GM19468 (cell line): ENCODE measurements around the gene EHHADH.
"Not testable (repeated sequence)": the region's sequence is repeated elsewhere in the genome, so short reads cannot be mapped to it uniquely, and the experiment has no call there.

Source experiments
- ATAC-seq: cut with Tn5 transposase; IDR thresholded peaks from one replicate; pipeline ENCODE4 v1.9.1; 2021; ENCODE audit warnings: mild to moderate bottlenecking, moderate library complexity, moderate number of reproducible peaks; ENCODE audit not compliant: unreplicated experiment; ENCODE audit errors: extremely low read depth

EHHADH gene

GRCh38 chr3:185254799-185255198 lies 950 bp upstream of the EHHADH start:
- no peak for ATAC-seq

- ATAC-seq = not testable (repeated sequence)
These were observed 716 bp downstream of the EHHADH start for GRCh38 chr3:185253133-185253532.

- ATAC-seq = no peak
These were observed 2.6 kb downstream of the EHHADH start for GRCh38 chr3:185251272-185251671.

- no peak for ATAC-seq
These were observed 3.2 kb downstream of the EHHADH start for GRCh38 chr3:185250653-185251052.

- no peak for ATAC-seq
These were observed 3.6 kb downstream of the EHHADH start for GRCh38 chr3:185250247-185250646.

GRCh38 chr3:185242642-185243041 lies 11.2 kb downstream of the EHHADH start:
- no peak for ATAC-seq

DNA sequence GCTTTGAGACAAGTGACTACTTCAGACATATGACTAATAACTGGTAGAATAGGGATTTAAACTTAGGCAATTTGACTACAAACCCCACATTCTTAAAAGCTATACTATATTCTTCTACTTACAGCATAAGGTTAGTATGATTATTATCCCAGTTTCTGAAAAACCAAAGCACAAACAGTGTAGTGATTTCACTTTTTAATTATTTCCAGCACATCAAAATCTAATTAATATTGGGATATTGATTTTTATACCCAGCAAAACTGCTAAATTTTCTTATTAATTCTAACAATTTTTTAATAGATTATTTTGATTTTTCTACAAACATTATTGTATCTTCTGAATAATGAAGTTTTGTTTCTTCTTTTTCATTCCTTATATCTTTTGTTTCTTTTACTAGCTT lies 16.9 kb downstream of the EHHADH start:
- ATAC-seq = no peak

DNA sequence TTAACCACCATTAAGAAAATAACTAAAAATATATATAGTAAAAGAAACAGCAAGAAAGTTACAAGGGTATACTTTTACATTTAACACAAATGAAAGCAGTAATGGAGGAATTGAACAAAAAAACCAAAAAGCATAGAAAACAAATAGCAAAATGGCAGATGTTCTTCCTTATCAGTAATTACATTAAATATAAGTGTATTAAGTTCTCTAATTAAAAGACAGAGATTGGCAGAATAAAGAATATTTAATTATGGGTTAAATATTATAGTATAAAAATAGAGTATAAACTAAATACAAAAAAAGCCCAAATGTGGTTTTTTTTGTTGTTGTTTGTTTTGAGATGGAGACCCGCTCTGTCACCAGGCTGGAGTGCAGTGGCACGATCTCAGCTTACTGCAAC lies 20.5 kb downstream of the EHHADH start:
- ATAC-seq = no peak

DNA sequence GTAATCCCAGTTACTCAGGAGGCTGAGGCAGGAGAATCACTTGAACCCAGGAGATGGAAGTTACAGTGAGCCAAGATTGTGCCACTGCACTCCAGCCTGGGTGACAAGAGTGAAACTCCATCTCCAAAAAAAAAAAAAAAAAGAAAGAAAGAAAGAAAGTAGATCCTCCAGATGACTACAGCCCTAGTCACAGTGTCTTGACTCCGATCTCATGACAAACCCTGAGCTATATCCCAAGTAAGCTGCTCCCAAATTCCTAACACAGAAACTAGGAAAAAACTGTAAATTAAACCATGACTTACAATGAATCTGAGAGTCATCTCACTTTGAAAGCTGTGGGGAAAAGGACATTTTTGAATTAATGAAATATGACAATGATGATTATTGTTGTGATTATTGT lies 27.3 kb downstream of the EHHADH start:
- not testable (repeated sequence) for ATAC-seq

DNA sequence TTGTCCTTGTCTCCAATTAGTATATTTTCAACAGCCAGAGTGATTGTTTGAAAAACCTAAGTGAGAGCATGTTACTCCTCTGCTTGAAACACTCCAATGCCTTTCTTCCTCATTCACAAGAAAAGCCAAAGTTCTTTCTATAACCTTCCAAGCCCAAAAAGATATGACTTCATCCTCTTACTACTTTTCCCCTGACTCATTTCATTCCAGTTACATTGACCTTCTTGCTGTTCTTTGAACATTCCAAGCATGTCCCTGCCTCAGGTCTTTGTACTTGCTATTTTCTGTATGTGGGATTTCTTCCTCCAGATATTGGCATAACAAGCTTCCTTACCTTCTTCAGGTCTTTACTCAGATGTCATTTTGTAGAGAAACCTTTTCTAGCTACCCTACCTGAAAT lies 28.3 kb downstream of the EHHADH start:
- no peak for ATAC-seq

- no peak for ATAC-seq
These were observed 28.8 kb downstream of the EHHADH start for GRCh38 chr3:185225080-185225479.

- ATAC-seq = no peak
These were observed 32.6 kb downstream of the EHHADH start for GRCh38 chr3:185221203-185221602.

DNA sequence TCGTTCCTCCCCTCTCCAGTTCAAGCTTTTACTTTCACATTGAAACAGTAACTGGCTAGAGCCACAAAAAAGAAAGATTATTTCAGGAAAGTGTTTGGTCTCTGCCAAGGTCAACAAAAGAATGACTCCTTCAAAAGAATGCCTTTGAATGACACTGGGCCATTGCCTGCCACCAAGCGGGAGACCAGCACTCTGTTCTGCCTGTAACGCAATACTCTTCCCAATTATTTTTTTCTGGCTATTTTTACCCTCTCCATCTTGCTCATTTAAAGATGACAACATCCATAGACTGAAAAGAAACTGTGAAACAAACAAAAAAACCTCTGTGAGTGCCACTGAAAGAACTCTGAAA lies 37.3 kb downstream of the EHHADH start:
- ATAC-seq = no peak

- ATAC-seq = no peak
These were observed 37.8 kb downstream of the EHHADH start for GRCh38 chr3:185215873-185216606.

- ATAC-seq = no peak
These were observed 41.3 kb downstream of the EHHADH start for GRCh38 chr3:185212559-185212958.

GRCh38 chr3:185212086-185212485 lies 41.8 kb downstream of the EHHADH start:
- ATAC-seq = no peak

GRCh38 chr3:185210621-185211142 lies 43.2 kb downstream of the EHHADH start:
- ATAC-seq = no peak

- no peak for ATAC-seq
These were observed 45.0 kb downstream of the EHHADH start for GRCh38 chr3:185208823-185209222.

DNA sequence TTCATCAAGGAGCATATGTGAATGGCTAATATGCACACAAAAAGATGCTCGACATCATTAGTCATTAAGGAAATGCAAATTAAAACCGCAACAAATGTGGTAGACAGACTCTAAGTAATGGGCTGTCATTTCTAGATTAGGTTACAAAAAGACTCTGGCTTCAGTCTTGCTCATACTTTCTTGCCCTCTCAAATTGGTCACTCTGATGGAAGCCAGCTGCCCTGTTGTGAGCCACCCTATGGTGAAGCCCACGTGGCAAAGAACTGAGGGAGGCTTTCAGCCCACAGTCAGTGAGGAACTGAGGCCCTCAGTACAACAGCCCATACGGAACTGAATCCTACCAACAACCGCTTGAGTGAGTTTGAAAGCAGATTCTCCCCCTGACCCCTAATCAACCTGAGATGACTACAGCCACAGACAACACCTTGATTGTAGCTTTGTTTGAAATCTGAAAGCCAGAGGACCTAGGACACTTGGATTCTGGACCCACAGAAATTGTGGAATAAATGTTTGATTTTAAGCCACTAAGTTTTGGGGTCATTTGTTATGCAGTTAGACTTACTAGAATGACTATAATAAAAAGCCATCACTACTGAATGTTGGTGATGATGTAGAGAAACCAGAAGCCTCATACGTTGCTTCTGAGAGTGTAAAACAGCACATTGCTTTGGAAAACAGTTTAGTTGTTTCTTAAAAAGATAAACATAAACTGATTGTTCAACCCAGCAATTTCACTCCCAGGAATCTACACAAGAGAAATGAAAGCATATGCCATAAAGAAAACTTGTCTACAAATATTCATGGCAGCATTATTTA lies 45.7 kb downstream of the EHHADH start:
- peak; percentile 96 for ATAC-seq

- no peak for ATAC-seq
These were observed 46.4 kb downstream of the EHHADH start for GRCh38 chr3:185207481-185207880.

DNA sequence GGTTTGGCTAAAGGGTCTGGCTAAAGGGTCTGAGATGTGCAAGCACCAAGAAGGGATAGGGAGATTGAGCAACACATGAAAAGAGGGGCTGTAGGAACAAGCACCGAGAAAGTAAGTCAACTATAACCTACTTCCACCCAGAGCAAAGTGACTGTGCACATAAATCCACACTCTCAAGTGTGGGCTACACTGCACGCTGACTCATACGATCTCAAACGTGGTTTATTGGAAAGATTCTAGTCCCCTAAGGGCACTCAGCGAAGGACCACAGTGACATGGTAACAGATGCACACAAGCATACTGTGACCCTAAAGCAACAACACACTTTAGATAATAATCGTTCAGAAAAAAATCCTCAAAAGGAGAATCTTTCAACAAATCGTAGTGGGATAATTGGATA lies 48.0 kb downstream of the EHHADH start:
- ATAC-seq = no peak
